CD8-positive, alpha-beta memory T cell (primary cell): Measurements from ENCODE around the gene SLC3A2. TPM values are rescaled to one million over a fixed set of nuclear protein-coding genes. Genes with fewer than 3 reads are reported as not detected.
A peak's percentile ranks its signal among the peaks of the same experiment; 100 is the strongest.

Source experiments
- CTCF ChIA-PET: fragments of 350-600 bp; sonication (Branson Sonifier 250); formaldehyde crosslinking; loops from one replicate; lab custom pipeline; 2021; ENCODE audit warnings: antibody characterized with exemption; lab: Charles Lee
- POLR2A ChIA-PET: fragments of 350-600 bp; sonication (Branson Sonifier 250); formaldehyde crosslinking; loops from one replicate; lab custom pipeline; 2021; ENCODE audit warnings: antibody characterized with exemption; lab: Charles Lee
- DNase-seq, 5 donors: peaks; one replicate each; pipeline versions ENCODE4 v3.0.0 to v3.0.0-alpha.2; 2020 to 2022; ENCODE audit warnings: mixed read lengths in 1 of 5
- H3K27ac ChIP-seq: one replicate; pipeline ENCODE4 v1.7.0; 2013; ENCODE audit warnings: low read depth, mild to moderate bottlenecking, low read length, moderate library complexity
- H3K27me3 ChIP-seq: 2 replicates; pipeline ENCODE4 v1.7.0; 2013; ENCODE audit warnings: low read length, mild to moderate bottlenecking; ENCODE audit not compliant: insufficient read depth, poor library complexity, severe bottlenecking
- H3K36me3 ChIP-seq: 2 replicates; pipeline ENCODE4 v1.7.0; 2013; ENCODE audit warnings: mild to moderate bottlenecking, low read length, moderate library complexity; ENCODE audit not compliant: insufficient read depth
- H3K4me1 ChIP-seq: 2 replicates; pipeline ENCODE4 v1.7.0; 2013; ENCODE audit warnings: mild to moderate bottlenecking, low read length, moderate library complexity; ENCODE audit not compliant: insufficient read depth
- H3K4me3 ChIP-seq: 2 replicates; pipeline ENCODE4 v1.7.0; 2013; ENCODE audit warnings: mild to moderate bottlenecking, low read length
- H3K9me3 ChIP-seq: 2 replicates; pipeline ENCODE4 v1.7.0; 2013; ENCODE audit warnings: mild to moderate bottlenecking, low read length
- H3K27ac Mint-ChIP-seq, 8 donors: one replicate each; pipeline ENCODE4 v1.8.0; 2020 to 2021; ENCODE audit warnings: mixed read lengths in 8 of 8, mild to moderate bottlenecking in 6 of 8, inconsistent platforms in 3 of 8, moderate library complexity in 3 of 8
- H3K27me3 Mint-ChIP-seq, 2 donors: one replicate each; pipeline ENCODE4 v1.8.0; 2020 to 2021; ENCODE audit warnings: mixed read lengths in 2 of 2, mild to moderate bottlenecking in 1 of 2, moderate library complexity in 1 of 2
- H3K36me3 Mint-ChIP-seq, 3 donors: one replicate each; pipeline ENCODE4 v1.8.0; 2020 to 2021; ENCODE audit warnings: mixed read lengths in 3 of 3, inconsistent platforms in 1 of 3, mild to moderate bottlenecking in 1 of 3
- H3K4me1 Mint-ChIP-seq, 3 donors: one replicate each; pipeline ENCODE4 v1.8.0; 2020 to 2021; ENCODE audit warnings: mixed read lengths in 3 of 3, inconsistent platforms in 1 of 3, mild to moderate bottlenecking in 1 of 3
- H3K4me3 Mint-ChIP-seq, 7 donors: one replicate each; pipeline ENCODE4 v1.8.0; 2020 to 2021; ENCODE audit warnings: mixed read lengths in 7 of 7, mild to moderate bottlenecking in 6 of 7, moderate library complexity in 4 of 7, inconsistent platforms in 2 of 7
- H3K9me3 Mint-ChIP-seq, 5 donors: one replicate each; pipeline ENCODE4 v1.8.0; 2020 to 2022; ENCODE audit warnings: mixed read lengths in 5 of 5, mild to moderate bottlenecking in 3 of 5, moderate library complexity in 2 of 5, inconsistent platforms in 1 of 5
- polyA plus RNA-seq: library from polyadenylated mRNA; unstranded; fragments of 300-500 nt; fragmentation: Illumina TruSeq; gene quantifications from one replicate; pipeline ENCODE4 v1.2.3, GENCODE V29; 2021
- total RNA-seq, 2 experiments: library from RNA; stranded (reverse); gene quantifications; one replicate each; pipeline ENCODE4 v1.2.3, GENCODE V29; 2021

SLC3A2 gene
- total and polyA plus RNA-seq, 3 experiments from 2014 or later: 180 to 430 (median 426) TPM

DNA sequence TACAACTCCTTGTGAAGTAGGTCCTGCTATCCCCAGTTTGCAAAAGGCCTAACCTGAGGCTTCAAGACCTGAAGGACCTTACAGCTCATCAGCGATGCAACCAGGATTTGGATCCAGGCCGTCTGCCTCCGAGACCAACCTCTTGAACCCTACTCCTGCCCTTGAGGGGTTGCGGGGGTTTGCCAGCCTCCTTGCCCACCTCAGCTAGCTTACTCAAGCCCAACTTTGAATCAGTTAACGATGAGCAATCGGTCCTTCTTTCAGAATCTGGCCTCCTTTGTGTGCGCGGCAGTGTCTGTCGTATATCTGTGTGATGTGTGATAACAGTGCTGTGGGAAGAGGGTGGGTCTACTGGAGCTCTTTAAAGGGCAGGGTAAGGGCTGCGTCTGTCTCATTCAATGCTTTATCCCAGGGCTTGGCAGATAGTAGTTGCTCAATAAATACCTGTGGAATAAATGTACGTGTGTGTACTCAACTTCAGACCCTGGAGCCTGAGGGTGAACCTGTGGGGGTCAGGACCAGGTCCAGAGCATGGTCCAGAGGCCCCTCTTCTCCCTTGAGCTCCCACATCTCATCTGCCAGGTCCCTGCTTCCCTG, 37.3 kb downstream of the SLC3A2 start:
- ChIA-PET CTCF (interaction anchor here (6.4 kb wide), 1 partner anchor 11 kb away, joined by 29 read pairs; no protein-coding TSS in a partner anchor), POLR2A (no interaction called here)
- Histone ChIP-seq H3K4me1 (no peaks in the 10 kb centered on the region), H3K27ac (no peak overlapping the region), H3K27me3 (peaks cover 3% of the 10 kb centered on the region), H3K9me3 (no peaks in the 10 kb centered on the region), H3K36me3 (no peaks in the 10 kb centered on the region), H3K4me3 (no peak overlapping the region)
- Mint-ChIP-seq H3K27me3 (peaks cover 17 to 37% of the 10 kb centered on the region in 2 donors), H3K9me3 (no peaks in the 10 kb centered on the region), H3K4me3 (no peak overlapping the region), H3K36me3 (peaks cover 0 to 2% (median 0%) of the 10 kb centered on the region in 3 donors), H3K4me1 (peaks cover 3 to 5% (median 4%) of the 10 kb centered on the region in 3 donors), H3K27ac (peak overlapping the region in 1 of 8 donors; percentile 33)
- no peak for DNase-seq

DNA sequence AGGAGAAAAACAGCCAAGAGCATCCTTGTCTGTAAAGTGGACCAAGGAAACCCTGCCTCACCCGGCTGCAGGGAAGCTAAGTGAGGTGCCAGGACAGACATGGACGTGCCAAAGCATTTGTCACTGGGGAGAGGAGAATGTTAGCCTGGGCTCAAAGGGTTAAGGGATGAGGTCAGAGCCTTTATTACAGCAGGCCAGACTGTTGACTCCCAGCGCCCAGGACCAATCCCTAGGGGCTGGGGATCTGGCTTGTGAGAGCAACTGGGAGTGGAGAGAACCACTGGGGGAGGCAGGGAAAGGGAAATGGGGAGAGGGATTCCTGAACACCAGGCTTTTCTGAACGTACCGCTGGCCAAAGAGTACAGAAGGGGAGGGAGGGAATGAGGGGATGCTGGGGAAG, 37.8 kb downstream of the SLC3A2 start:
- peaks cover 19 to 41% of the 10 kb centered on the region in 2 donors for H3K27me3 Mint-ChIP-seq
- H3K27me3 ChIP-seq: peaks cover 5% of the 10 kb centered on the region

DNA sequence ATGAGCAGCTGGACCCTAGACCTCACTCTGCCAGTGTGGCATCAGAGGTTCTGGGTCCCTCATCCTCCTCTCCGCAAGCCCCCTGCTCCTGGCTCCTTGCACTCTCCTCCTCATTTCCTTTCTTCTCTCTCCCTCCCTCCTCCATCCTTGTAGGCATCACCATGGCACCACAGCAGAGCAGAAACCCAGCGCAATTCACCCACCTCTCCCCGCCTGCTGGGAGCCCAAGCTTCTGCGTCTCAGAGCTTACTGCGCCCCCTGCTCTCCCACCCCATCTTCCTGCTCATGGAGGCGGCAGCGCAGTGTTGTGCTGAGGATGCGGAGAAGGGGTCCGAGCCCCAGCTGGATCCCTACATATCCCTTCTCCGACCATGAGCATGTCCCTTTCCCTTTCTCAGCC, 38.8 kb downstream of the SLC3A2 start:
- Mint-ChIP-seq H3K9me3 (no peaks in the 10 kb centered on the region), H3K4me3 (no peak overlapping the region), H3K4me1 (peaks cover 11 to 19% (median 19%) of the 10 kb centered on the region in 3 donors), H3K36me3 (peaks cover 0 to 2% (median 0%) of the 10 kb centered on the region in 3 donors), H3K27ac (no peak overlapping the region), H3K27me3 (peaks cover 26 to 50% of the 10 kb centered on the region in 2 donors)
- H3K27me3 ChIP-seq: peaks cover 10% of the 10 kb centered on the region
- ChIA-PET CTCF (interaction anchor here (6.4 kb wide), 1 partner anchor 13 kb away, joined by 29 read pairs; no protein-coding TSS in a partner anchor), POLR2A (no interaction called here)
- no peak for DNase-seq
- no peaks in the 10 kb centered on the region for H3K9me3 ChIP-seq
- H3K4me1 ChIP-seq: peaks cover 7% of the 10 kb centered on the region
- no peak overlapping the region for H3K27ac ChIP-seq
- H3K36me3 ChIP-seq: no peaks in the 10 kb centered on the region
- no peak overlapping the region for H3K4me3 ChIP-seq

More for the DNA sequence above, 37.8 kb downstream of the SLC3A2 start:
- H3K9me3 Mint-ChIP-seq: no peaks in the 10 kb centered on the region
- H3K4me1 Mint-ChIP-seq: peaks cover 5 to 10% (median 10%) of the 10 kb centered on the region in 3 donors
- H3K4me3 Mint-ChIP-seq: no peak overlapping the region
- DNase-seq: no peak
- Histone ChIP-seq H3K9me3 (no peaks in the 10 kb centered on the region), H3K4me3 (no peak overlapping the region), H3K27ac (no peak overlapping the region), H3K36me3 (no peaks in the 10 kb centered on the region), H3K4me1 (peaks cover 2% of the 10 kb centered on the region)
- no peak overlapping the region for H3K27ac Mint-ChIP-seq
- ChIA-PET POLR2A (no interaction called here), CTCF (interaction anchor here (6.4 kb wide), 1 partner anchor 12 kb away, joined by 29 read pairs; no protein-coding TSS in a partner anchor)
- peaks cover 0 to 2% (median 0%) of the 10 kb centered on the region in 3 donors for H3K36me3 Mint-ChIP-seq

DNA sequence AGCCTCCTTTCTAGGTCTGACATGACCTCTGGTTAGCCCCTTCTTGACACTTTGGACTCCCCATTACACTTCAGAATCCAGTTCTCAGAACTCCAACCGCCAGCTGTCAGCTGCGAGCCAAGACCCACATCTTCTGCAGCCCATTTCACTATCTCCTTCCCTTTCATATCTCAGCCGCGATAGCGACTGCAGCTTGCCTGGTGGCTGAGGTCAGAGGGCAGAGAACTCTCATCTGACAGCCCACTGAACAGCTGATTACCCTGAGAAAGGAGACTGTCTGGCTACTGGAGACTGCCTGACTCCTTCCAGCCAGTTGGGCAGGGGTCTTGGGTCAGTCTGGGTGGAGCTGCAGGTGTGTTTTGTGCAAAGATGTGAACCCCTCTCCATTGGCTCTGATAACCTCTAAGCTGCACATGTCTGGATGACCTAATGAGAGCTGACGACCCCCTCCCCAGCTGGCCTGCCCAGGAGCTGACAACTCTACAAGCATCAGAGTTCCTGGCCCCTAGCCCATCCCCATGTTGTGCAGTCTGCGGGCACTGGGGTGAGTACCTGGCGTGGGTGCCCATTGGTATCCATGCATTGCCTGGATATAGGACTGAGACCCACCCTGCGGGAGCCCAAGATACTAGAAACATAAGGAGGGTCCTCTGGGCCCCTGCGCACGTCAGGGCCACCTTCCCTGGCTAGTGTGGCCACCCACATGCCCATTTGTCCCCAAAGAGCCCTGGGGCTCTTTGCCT, 39.4 kb downstream of the SLC3A2 start:
- ChIA-PET POLR2A (no interaction called here), CTCF (interaction anchor here (6.4 kb wide), 1 partner anchor 14 kb away, joined by 29 read pairs; no protein-coding TSS in a partner anchor)
- H3K4me3 Mint-ChIP-seq: no peak overlapping the region
- Histone ChIP-seq H3K9me3 (no peaks in the 10 kb centered on the region), H3K27ac (no peak overlapping the region), H3K36me3 (no peaks in the 10 kb centered on the region), H3K4me3 (no peak overlapping the region), H3K4me1 (peaks cover 7% of the 10 kb centered on the region), H3K27me3 (peaks cover 11% of the 10 kb centered on the region)
- H3K9me3 Mint-ChIP-seq: no peaks in the 10 kb centered on the region
- H3K4me1 Mint-ChIP-seq: peaks cover 11 to 20% (median 19%) of the 10 kb centered on the region in 3 donors
- H3K27me3 Mint-ChIP-seq: peaks cover 28 to 51% of the 10 kb centered on the region in 2 donors
- DNase-seq: no peak
- H3K36me3 Mint-ChIP-seq: peaks cover 0 to 2% (median 0%) of the 10 kb centered on the region in 3 donors
- no peak overlapping the region for H3K27ac Mint-ChIP-seq

DNA sequence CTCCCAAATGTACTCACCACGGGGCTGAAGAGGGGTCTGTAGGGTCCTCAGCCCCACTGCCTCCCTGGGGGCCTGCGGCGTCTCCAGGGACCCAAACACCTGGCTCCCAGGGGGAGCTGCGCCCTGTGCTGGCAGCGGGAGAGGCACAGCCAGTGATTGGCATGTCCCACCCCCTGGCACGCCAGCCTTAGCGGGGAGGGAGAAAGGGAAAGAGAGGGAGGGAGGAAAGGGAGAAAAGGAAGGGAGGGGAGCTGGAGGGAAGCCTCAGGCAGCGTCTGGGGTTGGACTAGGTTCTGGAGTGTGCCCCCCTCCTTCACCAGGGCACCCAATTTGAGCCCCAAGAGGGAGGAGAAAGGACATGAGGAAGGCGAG, 40.5 kb downstream of the SLC3A2 start, which contains the start of gene CHRM1:
Gene CHRM1, minus strand, starts transcription at position 163 of the 372 bp plus-strand sequence. CDS start 10,263 bp downstream, outside the sequence.
- Mint-ChIP-seq H3K27me3 (peaks cover 36 to 60% of the 10 kb centered on the region in 2 donors), H3K4me3 (no peak within 1 kb of the TSS), H3K36me3 (peaks cover 0 to 2% (median 0%) of the 10 kb centered on the region in 3 donors), H3K9me3 (no peaks in the 10 kb centered on the region), H3K27ac (no peak within 1 kb of the TSS), H3K4me1 (peaks cover 18 to 30% (median 28%) of the 10 kb centered on the region in 3 donors)
- ChIA-PET POLR2A (no interaction called here), CTCF (interaction anchor here (6.4 kb wide), 1 partner anchor 15 kb away, joined by 29 read pairs; no protein-coding TSS in a partner anchor)
- peaks cover 17% of the 10 kb centered on the region for H3K4me1 ChIP-seq
- no peaks in the 10 kb centered on the region for H3K9me3 ChIP-seq
- no peaks in the 10 kb centered on the region for H3K36me3 ChIP-seq
- no peak within 1 kb of the TSS for H3K27ac ChIP-seq
- DNase-seq: no peak
- H3K27me3 ChIP-seq: peaks cover 22% of the 10 kb centered on the region
- H3K4me3 ChIP-seq: no peak within 1 kb of the TSS

DNA sequence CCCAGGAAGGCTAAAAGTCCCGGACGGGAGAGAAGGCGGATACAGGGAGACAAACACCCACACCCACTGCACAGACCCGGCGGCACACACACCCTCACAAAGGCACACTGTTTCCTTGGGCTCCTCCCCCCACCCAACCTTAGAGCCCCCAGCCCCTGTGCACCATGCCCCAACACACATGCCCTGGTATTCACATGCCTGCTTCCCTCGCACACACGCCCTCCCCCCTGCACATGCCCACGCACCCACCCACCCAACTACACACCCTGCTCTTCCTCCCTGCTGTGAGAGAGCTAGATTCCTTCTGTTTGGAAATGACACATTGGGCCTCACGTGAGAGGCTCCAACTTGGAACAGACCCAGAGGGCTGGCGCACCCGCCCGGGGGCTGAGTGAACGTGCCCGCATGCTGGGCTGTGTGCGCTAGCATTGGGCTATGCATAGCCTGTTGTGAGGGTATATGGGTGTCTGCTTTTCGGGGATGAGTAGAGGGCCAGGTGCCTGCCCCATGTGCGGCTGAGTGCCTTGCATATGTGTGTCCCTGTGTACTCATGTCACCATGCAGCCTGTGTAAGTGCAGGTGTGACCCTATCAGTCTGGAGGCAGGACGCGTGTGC, 41.0 kb downstream of the SLC3A2 start:
- Histone ChIP-seq H3K27me3 (peaks cover 27% of the 10 kb centered on the region), H3K27ac (no peak overlapping the region), H3K4me1 (peaks cover 20% of the 10 kb centered on the region), H3K4me3 (no peak overlapping the region), H3K36me3 (no peaks in the 10 kb centered on the region), H3K9me3 (no peaks in the 10 kb centered on the region)
- ChIA-PET POLR2A (no interaction called here), CTCF (interaction anchor here (5.0 to 6.4 kb wide), 2 partner anchors 15 kb away, joined by 23 to 29 read pairs; no protein-coding TSS in a partner anchor)
- no peak for DNase-seq
- H3K27ac Mint-ChIP-seq: no peak overlapping the region
- peaks cover 0 to 2% (median 0%) of the 10 kb centered on the region in 3 donors for H3K36me3 Mint-ChIP-seq
- no peak overlapping the region for H3K4me3 Mint-ChIP-seq
- H3K9me3 Mint-ChIP-seq: no peaks in the 10 kb centered on the region
- H3K27me3 Mint-ChIP-seq: peaks cover 40 to 63% of the 10 kb centered on the region in 2 donors
- H3K4me1 Mint-ChIP-seq: peaks cover 21 to 35% (median 28%) of the 10 kb centered on the region in 3 donors

DNA sequence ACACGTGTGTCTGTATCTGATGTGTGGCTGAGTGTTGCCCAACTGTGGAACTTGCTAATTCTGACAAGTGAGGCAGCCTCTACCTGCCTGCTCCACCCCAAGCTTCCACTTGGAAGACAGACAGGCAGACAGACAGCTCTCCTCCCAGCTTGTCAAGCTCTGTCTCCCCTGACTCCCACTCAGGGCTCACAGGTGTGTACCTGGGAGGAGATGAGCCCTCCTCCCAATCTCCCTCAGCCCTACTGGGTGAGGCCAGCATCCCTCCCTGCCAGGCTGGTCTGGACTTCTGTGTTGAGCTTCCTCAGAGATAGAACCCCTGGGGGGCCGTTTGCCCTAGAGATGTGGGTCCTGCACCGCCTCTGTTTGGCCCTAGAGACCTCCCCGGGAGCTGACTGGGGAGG, 41.5 kb downstream of the SLC3A2 start:
- no peaks in the 10 kb centered on the region for H3K36me3 ChIP-seq
- no peaks in the 10 kb centered on the region for H3K9me3 ChIP-seq
- H3K4me3 ChIP-seq: no peak overlapping the region
- peaks cover 20% of the 10 kb centered on the region for H3K4me1 ChIP-seq
- Mint-ChIP-seq H3K36me3 (peaks cover 0 to 2% (median 0%) of the 10 kb centered on the region in 3 donors), H3K4me3 (peak overlapping the region; percentile 7 to 77 (median 70)), H3K4me1 (peaks cover 24 to 39% (median 28%) of the 10 kb centered on the region in 3 donors), H3K27me3 (peaks cover 40 to 67% of the 10 kb centered on the region in 2 donors), H3K27ac (peak overlapping the region in 2 of 8 donors; percentile 65 to 81), H3K9me3 (no peaks in the 10 kb centered on the region)
- ChIA-PET CTCF (interaction anchor here (5.0 kb wide), 1 partner anchor 16 kb away, joined by 23 read pairs; no protein-coding TSS in a partner anchor), POLR2A (no interaction called here)
- H3K27me3 ChIP-seq: peaks cover 31% of the 10 kb centered on the region
- no peak for DNase-seq
- H3K27ac ChIP-seq: no peak overlapping the region
